SK-N-SH (cell line): ENCODE measurements around the gene NTRK2. TPM values are rescaled to one million over a fixed set of nuclear protein-coding genes. Genes with fewer than 3 reads are reported as not detected.

ENCODE experiments used
- CTCF ChIA-PET: fragments of 300-600, 350-600 bp; formaldehyde crosslinking; extraction: SDS; loops from one replicate; lab custom pipeline; 2021; lab: Yijun Ruan, JAX
- POLR2A ChIA-PET: fragments of 350-600 bp; sonication (Branson Sonifier 250); formaldehyde crosslinking; extraction: SDS; loops from one replicate; lab custom pipeline; 2020; ENCODE audit warnings: antibody characterized with exemption, inconsistent platforms; lab: Yijun Ruan, JAX
- DNase-seq: peaks from one replicate; pipeline ENCODE4 v3.0.0; 2012
- H2AFZ ChIP-seq: fragments of 200-600 bp; sonication (generic); 2 replicates; pipeline ENCODE4 v1.8.1; 2016; ENCODE audit warnings: antibody characterized with exemption, mild to moderate bottlenecking, low read depth
- H3F3A ChIP-seq: fragments of 200-600 bp; sonication (generic); replicated peaks from 2 replicates; pipeline ENCODE3; 2016; ENCODE audit warnings: antibody characterized with exemption, mild to moderate bottlenecking; ENCODE audit not compliant: insufficient read depth
- H3K27ac ChIP-seq, 2 experiments: fragments of 200-500 bp in 1 of 2; fragments of 200-600 bp in 1 of 2; sonication (Bioruptor generic) in 1 of 2; sonication (generic), shearing (Covaris generic) in 1 of 2; 2 replicates each; pipeline versions ENCODE4 v1.5.1 to v1.6.1; 2014 to 2016; ENCODE audit warnings: low read depth in 2 of 2, inconsistent platforms in 1 of 2, low read length in 1 of 2, mild to moderate bottlenecking in 1 of 2, mixed read lengths in 1 of 2
- H3K27me3 ChIP-seq: fragments of 200-600 bp; sonication (generic), shearing (Covaris generic); 2 replicates; pipeline ENCODE4 v1.6.1; 2016; ENCODE audit warnings: mixed run types; ENCODE audit not compliant: insufficient read depth
- H3K36me3 ChIP-seq, 2 experiments: fragments of 200-500 bp in 1 of 2; fragments of 200-600 bp in 1 of 2; sonication (Bioruptor generic) in 1 of 2; sonication (generic) in 1 of 2; replicated peaks in 1 of 2; 2 replicates each; pipeline versions ENCODE3 to v1.5.1; 2014 to 2016; ENCODE audit warnings: low read length in 1 of 2, mild to moderate bottlenecking in 1 of 2; ENCODE audit not compliant: insufficient read depth in 2 of 2, control insufficient read depth in 1 of 2
- H3K4me1 ChIP-seq, 2 experiments: fragments of 200-500 bp in 1 of 2; fragments of 200-600 bp in 1 of 2; sonication (Bioruptor generic) in 1 of 2; sonication (generic), shearing (Covaris generic) in 1 of 2; 2 replicates each; pipeline versions ENCODE4 v1.5.1 to v1.6.1; 2014 to 2016; ENCODE audit warnings: low read depth in 1 of 2, low read length in 1 of 2, mixed run types in 1 of 2; ENCODE audit not compliant: insufficient read depth in 2 of 2, control insufficient read depth in 1 of 2
- H3K4me2 ChIP-seq: fragments of 200-600 bp; sonication (generic), shearing (Covaris generic); 2 replicates; pipeline ENCODE4 v1.6.1; 2017; ENCODE audit warnings: mixed run types
- H3K4me3 ChIP-seq, 2 experiments: fragments of 200-500 bp in 1 of 2; fragments of 200-600 bp in 1 of 2; sonication (Bioruptor generic) in 1 of 2; sonication (generic), shearing (Covaris generic) in 1 of 2; 2 replicates each; pipeline versions ENCODE4 v1.5.1 to v1.8.1; 2014 to 2016; ENCODE audit warnings: low read depth in 2 of 2, inconsistent platforms in 1 of 2, low read length in 1 of 2, mild to moderate bottlenecking in 1 of 2, mixed read lengths in 1 of 2, moderate library complexity in 1 of 2
- H3K79me2 ChIP-seq: fragments of 200-600 bp; sonication (generic); 2 replicates; pipeline ENCODE4 v1.8.1; 2017; ENCODE audit warnings: mild to moderate bottlenecking; ENCODE audit not compliant: insufficient read depth
- H3K9ac ChIP-seq: fragments of 200-600 bp; sonication (generic); 2 replicates; pipeline ENCODE4 v1.6.1; 2017; ENCODE audit warnings: mixed run types
- H3K9me2 ChIP-seq: fragments of 200-600 bp; sonication (generic); 2 replicates; pipeline ENCODE4 v1.6.1; 2017; ENCODE audit warnings: mixed run types
- H3K9me3 ChIP-seq: fragments of 200-600 bp; sonication (generic); 2 replicates; pipeline ENCODE4 v1.6.1; 2017; ENCODE audit warnings: mixed run types, mild to moderate bottlenecking, moderate library complexity
- H4K20me1 ChIP-seq: fragments of 200-600 bp; sonication (generic); 2 replicates; pipeline ENCODE4 v1.6.1; 2017; ENCODE audit warnings: mild to moderate bottlenecking, mixed run types; ENCODE audit not compliant: insufficient read depth
- CHD2 ChIP-seq: fragments of 150-350 bp; IDR thresholded peaks from 2 replicates; pipeline ENCODE4 v1.6.1; 2018; ENCODE audit warnings: low read length; ENCODE audit not compliant: partially characterized antibody
- EZH2phosphoT487 ChIP-seq: fragments of 200-600 bp; sonication (generic); IDR thresholded peaks from 2 replicates; pipeline ENCODE4 v1.6.1; 2017; ENCODE audit warnings: low read depth, mixed run types, mild to moderate bottlenecking, antibody characterized with exemption, moderate library complexity, borderline replicate concordance
- FOXM1 ChIP-seq: IDR thresholded peaks from 2 replicates; pipeline ENCODE4 v1.4.0; 2012; ENCODE audit warnings: low read depth, mild to moderate bottlenecking
- GABPA ChIP-seq: IDR thresholded peaks from 2 replicates; pipeline ENCODE4 v1.4.0; 2012; ENCODE audit warnings: low read depth, mild to moderate bottlenecking
- MEF2A ChIP-seq: IDR thresholded peaks from 2 replicates; pipeline ENCODE4 v1.4.0; 2012; ENCODE audit warnings: low read depth, borderline replicate concordance
- NRF1 ChIP-seq: IDR thresholded peaks from 2 replicates; pipeline ENCODE4 v1.6.1; 2012; ENCODE audit warnings: low read depth, mild to moderate bottlenecking, low read length
- RAD21 ChIP-seq: IDR thresholded peaks from 2 replicates; pipeline ENCODE4 v1.6.1; 2012; ENCODE audit warnings: mild to moderate bottlenecking, low read length
- RCOR1 ChIP-seq: fragments of 150-350 bp; IDR thresholded peaks from 2 replicates; pipeline ENCODE4 v1.6.1; 2017; ENCODE audit warnings: antibody characterized with exemption, low read length
- SIN3A ChIP-seq: IDR thresholded peaks from 2 replicates; pipeline ENCODE4 v1.6.1; 2012; ENCODE audit warnings: low read depth, mild to moderate bottlenecking, low read length, moderate library complexity, borderline replicate concordance
- WGBS: methylation state at CpG from one replicate; pipeline ENCODE4 v1.1.6; 2017; ENCODE audit warnings: low lambda C conversion rate; 5-methylcytosine and 5-hydroxymethylcytosine counted together
- polyA plus RNA-seq, 3 experiments: library from polyadenylated mRNA; depleted of rRNA; stranded (reverse); fragments of >200 nt; gene quantifications; 2 replicates each; pipeline ENCODE4 v1.2.3, GENCODE V29; 2012
- TF ChIP-seq, protein P1 (sequence below): fragments of 150-350 bp; IDR thresholded peaks from 2 replicates; pipeline ENCODE4 v1.6.1; 2016; ENCODE audit warnings: mild to moderate bottlenecking, low read depth, low read length
- TF ChIP-seq, protein P2 (sequence below): IDR thresholded peaks from 2 replicates; pipeline ENCODE4 v1.4.0; 2012; ENCODE audit warnings: low read depth, borderline replicate concordance
- TF ChIP-seq, protein P3 (sequence below): fragments of 200-600 bp; sonication (generic); IDR thresholded peaks from 2 replicates; pipeline ENCODE4 v1.6.1; 2017; ENCODE audit warnings: antibody characterized with exemption, mild to moderate bottlenecking, moderate library complexity
- TF ChIP-seq, protein P4 (sequence below): IDR thresholded peaks from 2 replicates; pipeline ENCODE4 v1.6.1; 2012; ENCODE audit warnings: mild to moderate bottlenecking, low read depth, low read length, moderate library complexity
- TF ChIP-seq, protein P5 (sequence below): IDR thresholded peaks from 2 replicates; pipeline ENCODE4; 2012

The NTRK2 gene
- polyA plus RNA-seq, 1 of the 3 experiments (the other 2 are of a cell fraction) = 0.05 TPM

DNA sequence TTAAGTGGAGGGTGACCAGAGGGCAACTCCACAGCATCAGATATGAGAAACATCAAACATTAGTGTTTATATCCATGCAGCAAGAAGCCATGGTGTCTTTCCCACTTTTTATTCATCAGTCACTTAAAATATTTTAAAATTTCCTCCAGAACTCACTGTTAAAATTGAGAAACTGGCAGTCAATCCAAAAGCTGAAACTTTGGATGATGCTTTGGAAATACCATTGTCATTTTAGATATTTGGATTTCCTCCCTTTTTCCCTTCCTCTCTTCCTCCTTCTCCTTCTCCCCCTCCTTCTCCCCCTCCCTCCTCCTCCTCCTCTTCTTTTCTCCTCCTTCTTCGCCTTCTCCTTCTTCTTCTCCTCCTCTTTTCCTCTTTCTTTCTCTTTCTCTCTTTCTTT is 33.1 kb upstream of the NTRK2 start:
- 13% methylated on average over 1 of the region's 1 CpG for WGBS
- Histone ChIP-seq H3K27me3 (no peaks in the 10 kb centered on the region), H3K9me2 (no peaks in the 10 kb centered on the region), H3K79me2 (no peaks in the 10 kb centered on the region), H3K27ac (no peak overlapping the region), H3K9me3 (no peaks in the 10 kb centered on the region), H3K36me3 (no peaks in the 10 kb centered on the region), H3K4me1 (peaks cover 0 to 3% of the 10 kb centered on the region in 2 experiments; a peak in 2 of 4 replicates), H3F3A (no peaks in the 10 kb centered on the region), H3K4me3 (no peak overlapping the region), H3K4me2 (no peak overlapping the region), H2AFZ (no peak overlapping the region), H4K20me1 (no peaks in the 10 kb centered on the region), H3K9ac (no peak overlapping the region)
- ChIA-PET POLR2A (no interaction called here), CTCF (interaction anchor here (1.2 kb wide), 1 partner anchor 507 kb away, joined by 3 read pairs; no protein-coding TSS in a partner anchor)
- DNase-seq = no peak
- TF ChIP-seq RCOR1 (no peak), FOXM1 (no peak), SIN3A (no peak), MEF2A (no peak), NRF1 (no peak), GABPA (no peak), EZH2phosphoT487 (no peak), CHD2 (no peak), RAD21 (no peak)
- TF ChIP-seq, protein P1, sequence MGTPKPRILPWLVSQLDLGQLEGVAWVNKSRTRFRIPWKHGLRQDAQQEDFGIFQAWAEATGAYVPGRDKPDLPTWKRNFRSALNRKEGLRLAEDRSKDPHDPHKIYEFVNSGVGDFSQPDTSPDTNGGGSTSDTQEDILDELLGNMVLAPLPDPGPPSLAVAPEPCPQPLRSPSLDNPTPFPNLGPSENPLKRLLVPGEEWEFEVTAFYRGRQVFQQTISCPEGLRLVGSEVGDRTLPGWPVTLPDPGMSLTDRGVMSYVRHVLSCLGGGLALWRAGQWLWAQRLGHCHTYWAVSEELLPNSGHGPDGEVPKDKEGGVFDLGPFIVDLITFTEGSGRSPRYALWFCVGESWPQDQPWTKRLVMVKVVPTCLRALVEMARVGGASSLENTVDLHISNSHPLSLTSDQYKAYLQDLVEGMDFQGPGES = no peak
- TF ChIP-seq, protein P2, sequence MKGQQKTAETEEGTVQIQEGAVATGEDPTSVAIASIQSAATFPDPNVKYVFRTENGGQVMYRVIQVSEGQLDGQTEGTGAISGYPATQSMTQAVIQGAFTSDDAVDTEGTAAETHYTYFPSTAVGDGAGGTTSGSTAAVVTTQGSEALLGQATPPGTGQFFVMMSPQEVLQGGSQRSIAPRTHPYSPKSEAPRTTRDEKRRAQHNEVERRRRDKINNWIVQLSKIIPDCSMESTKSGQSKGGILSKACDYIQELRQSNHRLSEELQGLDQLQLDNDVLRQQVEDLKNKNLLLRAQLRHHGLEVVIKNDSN = no peak
- TF ChIP-seq, protein P3, sequence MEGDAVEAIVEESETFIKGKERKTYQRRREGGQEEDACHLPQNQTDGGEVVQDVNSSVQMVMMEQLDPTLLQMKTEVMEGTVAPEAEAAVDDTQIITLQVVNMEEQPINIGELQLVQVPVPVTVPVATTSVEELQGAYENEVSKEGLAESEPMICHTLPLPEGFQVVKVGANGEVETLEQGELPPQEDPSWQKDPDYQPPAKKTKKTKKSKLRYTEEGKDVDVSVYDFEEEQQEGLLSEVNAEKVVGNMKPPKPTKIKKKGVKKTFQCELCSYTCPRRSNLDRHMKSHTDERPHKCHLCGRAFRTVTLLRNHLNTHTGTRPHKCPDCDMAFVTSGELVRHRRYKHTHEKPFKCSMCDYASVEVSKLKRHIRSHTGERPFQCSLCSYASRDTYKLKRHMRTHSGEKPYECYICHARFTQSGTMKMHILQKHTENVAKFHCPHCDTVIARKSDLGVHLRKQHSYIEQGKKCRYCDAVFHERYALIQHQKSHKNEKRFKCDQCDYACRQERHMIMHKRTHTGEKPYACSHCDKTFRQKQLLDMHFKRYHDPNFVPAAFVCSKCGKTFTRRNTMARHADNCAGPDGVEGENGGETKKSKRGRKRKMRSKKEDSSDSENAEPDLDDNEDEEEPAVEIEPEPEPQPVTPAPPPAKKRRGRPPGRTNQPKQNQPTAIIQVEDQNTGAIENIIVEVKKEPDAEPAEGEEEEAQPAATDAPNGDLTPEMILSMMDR = no peak
- TF ChIP-seq, protein P4, sequence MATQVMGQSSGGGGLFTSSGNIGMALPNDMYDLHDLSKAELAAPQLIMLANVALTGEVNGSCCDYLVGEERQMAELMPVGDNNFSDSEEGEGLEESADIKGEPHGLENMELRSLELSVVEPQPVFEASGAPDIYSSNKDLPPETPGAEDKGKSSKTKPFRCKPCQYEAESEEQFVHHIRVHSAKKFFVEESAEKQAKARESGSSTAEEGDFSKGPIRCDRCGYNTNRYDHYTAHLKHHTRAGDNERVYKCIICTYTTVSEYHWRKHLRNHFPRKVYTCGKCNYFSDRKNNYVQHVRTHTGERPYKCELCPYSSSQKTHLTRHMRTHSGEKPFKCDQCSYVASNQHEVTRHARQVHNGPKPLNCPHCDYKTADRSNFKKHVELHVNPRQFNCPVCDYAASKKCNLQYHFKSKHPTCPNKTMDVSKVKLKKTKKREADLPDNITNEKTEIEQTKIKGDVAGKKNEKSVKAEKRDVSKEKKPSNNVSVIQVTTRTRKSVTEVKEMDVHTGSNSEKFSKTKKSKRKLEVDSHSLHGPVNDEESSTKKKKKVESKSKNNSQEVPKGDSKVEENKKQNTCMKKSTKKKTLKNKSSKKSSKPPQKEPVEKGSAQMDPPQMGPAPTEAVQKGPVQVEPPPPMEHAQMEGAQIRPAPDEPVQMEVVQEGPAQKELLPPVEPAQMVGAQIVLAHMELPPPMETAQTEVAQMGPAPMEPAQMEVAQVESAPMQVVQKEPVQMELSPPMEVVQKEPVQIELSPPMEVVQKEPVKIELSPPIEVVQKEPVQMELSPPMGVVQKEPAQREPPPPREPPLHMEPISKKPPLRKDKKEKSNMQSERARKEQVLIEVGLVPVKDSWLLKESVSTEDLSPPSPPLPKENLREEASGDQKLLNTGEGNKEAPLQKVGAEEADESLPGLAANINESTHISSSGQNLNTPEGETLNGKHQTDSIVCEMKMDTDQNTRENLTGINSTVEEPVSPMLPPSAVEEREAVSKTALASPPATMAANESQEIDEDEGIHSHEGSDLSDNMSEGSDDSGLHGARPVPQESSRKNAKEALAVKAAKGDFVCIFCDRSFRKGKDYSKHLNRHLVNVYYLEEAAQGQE = no peak
- TF ChIP-seq, protein P5, sequence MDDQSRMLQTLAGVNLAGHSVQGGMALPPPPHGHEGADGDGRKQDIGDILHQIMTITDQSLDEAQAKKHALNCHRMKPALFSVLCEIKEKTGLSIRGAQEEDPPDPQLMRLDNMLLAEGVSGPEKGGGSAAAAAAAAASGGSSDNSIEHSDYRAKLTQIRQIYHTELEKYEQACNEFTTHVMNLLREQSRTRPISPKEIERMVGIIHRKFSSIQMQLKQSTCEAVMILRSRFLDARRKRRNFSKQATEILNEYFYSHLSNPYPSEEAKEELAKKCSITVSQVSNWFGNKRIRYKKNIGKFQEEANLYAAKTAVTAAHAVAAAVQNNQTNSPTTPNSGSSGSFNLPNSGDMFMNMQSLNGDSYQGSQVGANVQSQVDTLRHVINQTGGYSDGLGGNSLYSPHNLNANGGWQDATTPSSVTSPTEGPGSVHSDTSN = no peak
